DOHH2 (cell line): ENCODE results near the gene SMTNL1.

Experiments used
- EZH2phosphoT487 ChIP-seq: fragments of 200-600 bp; sonication (generic); IDR thresholded peaks from 2 replicates; pipeline ENCODE4 v1.6.1; 2017; ENCODE audit warnings: borderline replicate concordance, mild to moderate bottlenecking, antibody characterized with exemption, low read length, moderate library complexity, mixed read lengths
- TF ChIP-seq, protein P1 (sequence below): fragments of 200-600 bp; sonication (generic); IDR thresholded peaks from one replicate; pipeline ENCODE4 v1.5.1; 2014; ENCODE audit warnings: antibody characterized with exemption, mild to moderate bottlenecking, low read depth, low read length; ENCODE audit not compliant: poor library complexity, severe bottlenecking

DNA sequence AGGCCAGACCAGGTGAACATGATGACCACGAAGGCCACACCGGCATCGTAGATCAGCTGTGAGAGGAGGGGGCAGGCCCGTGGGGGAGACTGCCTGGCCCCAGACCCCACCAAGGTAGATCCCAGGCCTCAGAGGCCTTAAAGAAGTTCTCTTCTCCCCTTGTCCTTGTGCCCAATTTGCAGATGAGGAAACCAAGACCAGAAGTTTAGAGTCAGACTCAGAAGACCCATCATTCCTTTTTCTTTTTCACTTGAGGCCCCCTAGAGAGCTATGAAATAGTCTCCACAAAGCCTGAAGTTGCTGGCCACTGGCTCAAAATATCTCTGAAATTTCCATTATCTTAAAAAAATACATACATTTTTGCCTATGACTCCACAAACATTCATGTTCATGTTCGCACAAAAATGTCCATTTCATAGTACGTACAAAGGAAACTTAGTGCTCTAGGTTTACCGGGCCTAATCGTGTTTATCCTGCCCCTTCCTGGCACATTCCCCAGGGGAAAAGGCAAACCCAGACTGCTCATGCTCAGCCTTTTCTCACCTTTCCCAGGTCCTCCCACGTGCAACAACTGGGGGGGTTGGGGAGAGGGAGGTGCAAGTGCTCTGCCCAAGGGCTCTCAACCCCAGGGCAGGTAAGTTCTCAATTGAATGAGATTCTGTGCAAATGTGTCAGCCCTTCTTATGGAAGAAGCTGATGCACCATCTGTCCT is 41.1 kb upstream of the SMTNL1 start:
- TF ChIP-seq, protein P1, sequence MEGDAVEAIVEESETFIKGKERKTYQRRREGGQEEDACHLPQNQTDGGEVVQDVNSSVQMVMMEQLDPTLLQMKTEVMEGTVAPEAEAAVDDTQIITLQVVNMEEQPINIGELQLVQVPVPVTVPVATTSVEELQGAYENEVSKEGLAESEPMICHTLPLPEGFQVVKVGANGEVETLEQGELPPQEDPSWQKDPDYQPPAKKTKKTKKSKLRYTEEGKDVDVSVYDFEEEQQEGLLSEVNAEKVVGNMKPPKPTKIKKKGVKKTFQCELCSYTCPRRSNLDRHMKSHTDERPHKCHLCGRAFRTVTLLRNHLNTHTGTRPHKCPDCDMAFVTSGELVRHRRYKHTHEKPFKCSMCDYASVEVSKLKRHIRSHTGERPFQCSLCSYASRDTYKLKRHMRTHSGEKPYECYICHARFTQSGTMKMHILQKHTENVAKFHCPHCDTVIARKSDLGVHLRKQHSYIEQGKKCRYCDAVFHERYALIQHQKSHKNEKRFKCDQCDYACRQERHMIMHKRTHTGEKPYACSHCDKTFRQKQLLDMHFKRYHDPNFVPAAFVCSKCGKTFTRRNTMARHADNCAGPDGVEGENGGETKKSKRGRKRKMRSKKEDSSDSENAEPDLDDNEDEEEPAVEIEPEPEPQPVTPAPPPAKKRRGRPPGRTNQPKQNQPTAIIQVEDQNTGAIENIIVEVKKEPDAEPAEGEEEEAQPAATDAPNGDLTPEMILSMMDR, result no peak
- TF ChIP-seq EZH2phosphoT487, result no peak
